Mucosa of gallbladder (tissue), 1 donor: ENCODE data around the gene RAPGEF1. TPM values are rescaled to one million over a fixed set of nuclear protein-coding genes. Genes with fewer than 3 reads are reported as not detected.

Experiments used
- DNase-seq: peaks from one replicate; pipeline ENCODE4 v3.0.0-alpha.2; 2020; ENCODE audit warnings: low spot score
- total RNA-seq: library from RNA; stranded (reverse); gene quantifications from one replicate; pipeline ENCODE4 v1.2.1, GENCODE V29; 2021
- donor health status: DM: no; HTN: no; CAD: no.

Gene RAPGEF1
- total RNA-seq, 1 donor from 2014 or later: 75.9 TPM

GRCh38 chr9:131530920-131531832 is 208.7 kb downstream of the RAPGEF1 start, which contains the start of gene UCK1:
Gene UCK1 (minus strand): TSS chr9:131531263. CDS start chr9:131531174, 89 bp downstream.
- peak; percentile 63 for DNase-seq

- DNase-seq: no peak
Observed at GRCh38 chr9:131530546-131530919, 209.3 kb downstream of the RAPGEF1 start.

DNA sequence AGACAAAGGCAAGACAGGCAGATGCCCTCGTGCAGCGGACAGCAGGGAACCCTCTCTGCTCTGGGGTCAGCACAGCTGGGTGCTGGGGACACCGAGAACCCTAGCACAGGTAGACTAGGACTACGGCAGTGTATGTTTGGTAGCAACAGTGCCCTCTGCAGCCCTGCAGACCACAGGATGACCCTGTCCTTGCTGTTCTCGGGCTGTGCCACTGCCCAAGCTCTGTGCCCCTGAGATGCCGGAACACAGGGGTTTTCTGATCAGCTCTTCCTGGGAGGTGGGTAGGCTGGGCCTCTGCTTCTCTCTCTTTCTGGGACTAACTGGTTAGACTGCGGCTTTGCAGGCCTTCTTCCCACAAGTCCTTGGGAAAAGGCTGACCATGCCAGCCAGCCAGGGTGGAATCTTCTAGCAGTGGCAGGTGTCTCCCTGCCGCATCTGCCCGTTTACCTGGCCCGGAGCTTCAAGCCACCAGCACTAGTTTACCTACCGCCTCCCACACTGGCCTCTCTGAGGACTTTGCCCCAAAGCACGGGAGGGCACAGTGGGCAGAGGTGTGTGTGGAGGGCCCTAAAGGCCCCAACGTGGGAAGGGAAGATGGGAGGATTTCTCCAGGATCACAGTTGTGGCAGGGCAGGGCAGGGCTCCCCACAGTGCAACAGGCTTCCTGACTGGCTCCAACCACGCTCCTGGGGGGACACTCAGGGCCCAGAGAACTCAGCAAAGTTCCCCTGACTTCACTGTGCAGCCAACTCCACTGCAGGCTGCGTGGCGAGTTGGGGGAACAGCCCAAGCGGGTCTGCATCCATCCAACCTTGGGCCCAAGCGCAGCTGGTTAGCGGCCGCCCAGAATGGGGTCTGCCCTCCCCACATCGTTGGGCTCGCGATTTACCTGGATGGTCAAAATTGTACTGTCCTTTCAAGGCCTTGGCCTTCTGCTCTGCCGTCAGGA is 210.0 kb downstream of the RAPGEF1 start:
- DNase-seq: no peak

GRCh38 chr9:131528886-131529505 is 210.9 kb downstream of the RAPGEF1 start:
- DNase-seq: no peak

GRCh38 chr9:131528186-131528585 is 211.7 kb downstream of the RAPGEF1 start:
- no peak for DNase-seq

Other genes with a start within 250 kb of the RAPGEF1 start
- gene POMT1, start 237.2 kb downstream of the RAPGEF1 start, total RNA-seq: 43.9 TPM
- gene UCK1, start 208.8 kb downstream of the RAPGEF1 start, total RNA-seq: 38.3 TPM
- gene PRRT1B, start 194.6 kb downstream of the RAPGEF1 start, total RNA-seq: 11.1 TPM